Stimulated activated CD8-positive, alpha-beta memory T cell treated with anti-CD3 and anti-CD28 coated beads, Interleukin-7, amount 100 ng/mL, for 4 hours (primary cell): ENCODE results near the gene ENTREP1.

Experiments used
- DNase-seq, 2 donors: peaks; one replicate each; pipeline ENCODE4 v3.0.0-alpha.2; 2020; ENCODE audit warnings: low read depth in 2 of 2

The ENTREP1 gene

DNA sequence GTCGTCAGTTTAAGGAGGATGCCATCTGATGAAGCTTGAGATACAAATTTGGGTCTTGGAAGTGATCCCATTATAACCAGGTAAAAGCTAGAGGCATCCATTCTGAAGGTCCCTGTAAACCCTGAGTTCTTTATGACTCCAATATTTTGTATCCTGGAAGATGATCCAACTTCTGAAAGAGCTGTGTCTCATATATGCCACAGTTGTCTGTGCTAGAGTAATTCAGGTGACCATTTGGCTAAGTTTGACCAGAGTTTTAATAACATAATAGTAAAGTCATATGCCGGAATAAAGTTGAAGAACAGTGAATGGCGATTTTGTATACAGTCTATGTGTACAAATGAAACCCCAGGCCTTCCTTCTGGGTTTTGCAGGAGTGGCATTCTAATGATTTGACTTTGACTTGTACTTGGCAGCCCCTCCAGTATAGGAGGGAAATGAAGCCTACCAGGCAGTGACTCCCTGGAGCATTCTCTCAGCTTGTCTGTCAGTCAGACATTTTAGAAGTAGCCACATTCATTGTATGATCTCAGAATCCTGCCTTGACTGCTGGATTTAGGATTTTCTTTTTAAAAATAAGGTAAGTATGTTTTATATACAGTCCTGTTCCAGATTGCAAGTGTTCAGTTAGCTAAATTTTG lies 39.6 kb downstream of the ENTREP1 start:
- no peak for DNase-seq

DNA sequence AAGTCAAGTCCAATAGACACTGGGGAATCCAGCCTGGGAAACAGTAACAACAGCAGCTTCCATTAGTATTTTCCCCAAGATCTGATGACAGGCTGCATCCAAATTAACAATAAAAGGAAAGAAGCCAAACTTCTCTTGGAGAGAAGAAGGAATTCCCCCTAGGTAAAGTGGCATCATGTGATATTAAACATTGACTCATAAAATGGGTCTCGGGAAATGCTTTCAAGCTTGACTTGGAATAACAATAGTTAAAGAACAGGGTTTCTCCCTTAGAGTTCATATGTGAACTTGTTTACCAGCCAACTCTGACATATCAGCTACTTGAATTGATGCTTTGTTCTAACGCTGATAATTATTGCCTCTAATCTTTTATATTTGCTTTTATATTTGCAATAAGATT lies 45.4 kb downstream of the ENTREP1 start:
- no peak for DNase-seq

GRCh38 chr9:69371001-69371400 lies 46.0 kb downstream of the ENTREP1 start:
- no peak for DNase-seq

DNA sequence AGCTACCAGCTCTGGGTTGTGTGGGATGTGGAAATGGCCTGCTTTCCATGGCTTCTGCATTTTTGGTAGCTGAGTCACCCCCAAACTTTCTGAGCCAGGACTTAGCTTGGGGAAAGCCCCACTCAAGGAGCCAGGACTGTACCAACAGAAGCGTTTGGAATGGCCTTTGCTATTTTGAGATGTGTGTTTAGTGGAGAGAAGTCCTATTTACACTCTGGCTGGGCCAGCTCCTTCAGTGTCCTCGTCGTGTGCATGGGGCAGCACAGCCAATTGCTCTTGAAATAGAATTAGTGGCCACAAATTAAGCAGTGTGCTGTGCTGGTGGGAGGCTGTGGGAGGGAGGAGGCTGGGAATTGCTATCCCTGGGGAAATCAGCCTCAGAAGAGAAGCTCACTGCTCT lies 51.6 kb downstream of the ENTREP1 start:
- no peak for DNase-seq

DNA sequence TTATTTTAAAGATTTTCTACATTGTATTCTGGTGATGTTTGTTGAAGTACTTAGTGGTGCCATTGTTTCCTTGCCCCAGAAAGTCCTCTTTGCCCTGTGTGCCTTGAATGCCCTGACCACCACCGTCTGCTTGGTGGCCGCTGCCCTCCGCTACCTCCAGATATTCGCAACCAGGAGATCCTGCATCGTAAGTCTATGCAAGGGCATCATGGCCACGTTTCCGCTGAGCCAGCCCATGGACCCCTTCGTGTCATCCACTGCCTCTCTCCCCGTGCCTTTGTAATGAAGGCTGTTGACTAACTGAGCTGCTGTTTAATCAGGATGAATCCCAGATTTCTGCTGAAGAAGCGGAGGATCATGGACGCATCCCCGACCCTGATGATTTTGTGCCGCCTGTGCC lies 52.3 kb downstream of the ENTREP1 start:
- DNase-seq = no peak

- no peak for DNase-seq
Measured at GRCh38 chr9:69377981-69378380, 53.0 kb downstream of the ENTREP1 start.

- no peak for DNase-seq
Measured at GRCh38 chr9:69379270-69379982, 54.4 kb downstream of the ENTREP1 start.

- DNase-seq = no peak
Measured at GRCh38 chr9:69380301-69380700, 55.3 kb downstream of the ENTREP1 start.

GRCh38 chr9:69380811-69381210 lies 55.8 kb downstream of the ENTREP1 start:
- DNase-seq = no peak

DNA sequence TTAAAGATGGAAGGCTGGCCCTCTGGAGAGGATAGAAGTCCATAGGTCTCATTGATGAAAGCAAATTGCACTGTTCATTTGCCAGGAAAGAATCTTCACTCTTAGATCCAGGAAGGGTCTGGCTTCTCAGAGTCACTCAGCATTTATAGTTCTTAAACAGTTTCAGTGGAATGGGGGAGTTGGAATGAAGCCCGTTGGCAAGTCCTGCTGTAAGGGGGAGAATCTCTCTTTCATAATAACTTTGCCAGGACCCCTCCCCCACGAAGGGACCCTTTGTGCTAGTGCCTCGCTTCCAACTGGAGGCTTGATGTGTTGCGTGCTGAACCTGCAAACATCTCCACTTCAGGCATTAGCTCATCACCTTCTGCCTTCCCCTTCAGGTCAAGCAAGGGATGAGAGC lies 57.1 kb downstream of the ENTREP1 start:
- no peak for DNase-seq

- no peak for DNase-seq
Measured at GRCh38 chr9:69385581-69386033, 60.6 kb downstream of the ENTREP1 start.

- no peak for DNase-seq
Measured at GRCh38 chr9:69386651-69387050, 61.6 kb downstream of the ENTREP1 start.

GRCh38 chr9:69388596-69388995 lies 63.6 kb downstream of the ENTREP1 start:
- DNase-seq = no peak

GRCh38 chr9:69389437-69389995 lies 64.5 kb downstream of the ENTREP1 start:
- DNase-seq = no peak

DNA sequence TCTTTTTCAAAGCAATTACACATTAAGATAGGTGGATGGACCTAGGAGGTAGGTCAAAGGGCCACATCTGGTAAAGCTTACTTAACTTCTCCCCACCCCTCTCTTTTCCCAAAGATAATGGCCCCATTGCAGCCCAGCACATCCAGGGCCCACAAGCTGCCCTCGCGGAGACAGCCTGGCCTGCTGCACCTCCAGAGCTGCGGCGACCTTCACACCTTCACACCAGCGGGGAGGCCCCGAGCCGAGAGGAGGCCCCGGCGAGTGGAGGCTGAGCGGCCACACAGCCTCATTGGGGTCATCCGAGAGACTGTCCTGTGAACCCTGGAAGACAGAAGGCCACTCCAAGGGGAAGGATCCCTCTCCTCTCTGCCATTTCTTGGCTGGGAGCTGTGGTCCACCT lies 66.5 kb downstream of the ENTREP1 start:
- DNase-seq = no peak

GRCh38 chr9:69391946-69392345 lies 66.9 kb downstream of the ENTREP1 start:
- DNase-seq = no peak

DNA sequence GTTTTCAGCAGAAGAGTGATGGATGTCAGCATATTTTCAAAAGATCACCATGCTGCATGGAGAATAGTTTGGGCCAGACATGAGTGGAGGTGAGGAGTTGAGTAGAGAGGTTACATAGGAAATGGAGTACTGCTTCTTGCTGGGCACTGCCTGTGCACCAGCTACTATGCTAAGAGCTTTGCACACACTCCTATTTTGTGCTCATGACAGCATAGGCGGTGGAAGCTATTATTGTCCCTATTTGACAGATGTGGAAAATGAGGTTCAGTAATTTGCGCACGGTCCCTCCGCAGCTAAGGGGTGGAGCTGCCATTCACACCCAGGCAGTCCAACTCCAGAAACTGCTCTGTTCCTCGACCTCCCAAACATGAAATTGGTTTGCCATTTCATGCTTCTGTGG lies 67.8 kb downstream of the ENTREP1 start:
- DNase-seq = no peak

DNA sequence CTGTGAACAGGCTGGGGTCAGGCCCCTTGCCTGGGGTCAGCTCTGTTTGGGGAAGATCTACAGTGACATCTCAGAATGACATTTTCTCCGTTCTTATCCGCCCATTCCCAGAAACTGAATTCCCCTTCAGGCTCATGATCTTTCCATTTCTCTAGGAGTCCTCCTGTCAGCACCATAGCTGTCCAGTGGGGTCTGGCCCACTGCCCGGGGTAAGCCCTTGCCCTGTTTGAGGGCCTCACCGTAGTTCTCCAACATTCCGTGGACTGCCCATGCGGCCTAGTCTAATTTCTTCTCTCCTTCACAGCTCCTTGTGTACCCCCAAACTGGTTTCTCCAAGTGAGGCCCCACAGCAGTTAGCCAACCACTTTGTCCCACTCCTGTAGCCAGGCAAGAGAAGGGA lies 68.4 kb downstream of the ENTREP1 start:
- no peak for DNase-seq

- DNase-seq = no peak
Measured at GRCh38 chr9:69395718-69396117, 70.7 kb downstream of the ENTREP1 start.

DNA sequence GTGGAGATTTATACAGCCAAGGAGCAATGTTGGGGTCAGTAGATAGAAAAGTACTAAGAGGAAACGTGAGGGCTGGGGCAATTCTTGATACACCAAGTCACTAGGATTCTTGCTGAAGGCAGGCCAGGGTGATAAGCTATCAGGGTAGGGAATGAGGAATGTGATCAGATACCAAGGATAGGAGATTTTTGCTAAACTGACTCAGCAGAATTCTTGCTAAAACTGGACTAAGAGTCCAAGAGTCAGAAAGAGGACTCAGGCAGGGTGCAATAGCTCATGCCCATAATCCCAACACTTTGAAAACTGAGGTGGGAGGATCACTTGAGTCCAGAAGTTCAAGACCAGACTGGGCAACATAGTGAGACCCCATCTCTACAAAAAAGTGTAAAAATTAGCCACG lies 71.7 kb downstream of the ENTREP1 start:
- no peak for DNase-seq

DNA sequence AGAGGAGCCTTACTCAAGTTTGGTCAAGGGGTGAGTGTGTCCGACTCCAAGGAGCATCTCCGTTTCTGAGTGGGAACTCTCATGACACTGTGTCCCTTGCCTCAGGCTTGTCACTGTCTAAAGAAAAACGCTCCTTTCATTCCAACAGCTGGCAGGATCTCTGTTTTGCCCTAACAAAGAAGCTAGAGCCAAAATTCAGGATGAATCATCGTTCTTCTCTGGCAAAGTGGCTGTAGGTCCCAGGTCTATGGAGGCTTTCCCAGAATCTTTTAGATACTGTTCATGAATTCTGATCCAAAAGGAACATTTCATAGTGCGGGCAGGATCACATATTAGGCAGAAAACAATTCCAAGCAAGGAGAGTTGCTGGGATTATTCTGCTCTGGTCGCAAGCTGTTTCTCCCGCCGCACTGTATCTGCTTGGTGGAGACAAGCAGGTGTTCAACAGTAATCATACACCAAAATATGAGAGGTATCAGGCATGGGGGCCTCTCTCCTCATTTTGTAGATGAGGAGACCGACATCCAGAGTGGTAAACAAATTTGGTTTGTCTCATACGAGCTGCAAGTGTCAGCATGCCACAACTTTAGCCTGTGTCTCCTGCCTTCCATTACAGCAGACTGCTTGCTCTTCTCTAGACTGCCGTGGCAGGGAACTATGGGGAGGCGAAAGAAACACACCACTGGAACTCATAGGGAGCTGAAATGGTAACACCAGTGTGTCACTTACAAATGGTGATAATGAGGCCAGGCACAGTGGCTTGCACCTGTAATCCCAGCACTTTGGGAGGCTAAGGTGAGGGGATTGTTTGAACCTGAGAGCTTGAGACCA lies 72.6 kb downstream of the ENTREP1 start:
- DNase-seq = no peak

DNA sequence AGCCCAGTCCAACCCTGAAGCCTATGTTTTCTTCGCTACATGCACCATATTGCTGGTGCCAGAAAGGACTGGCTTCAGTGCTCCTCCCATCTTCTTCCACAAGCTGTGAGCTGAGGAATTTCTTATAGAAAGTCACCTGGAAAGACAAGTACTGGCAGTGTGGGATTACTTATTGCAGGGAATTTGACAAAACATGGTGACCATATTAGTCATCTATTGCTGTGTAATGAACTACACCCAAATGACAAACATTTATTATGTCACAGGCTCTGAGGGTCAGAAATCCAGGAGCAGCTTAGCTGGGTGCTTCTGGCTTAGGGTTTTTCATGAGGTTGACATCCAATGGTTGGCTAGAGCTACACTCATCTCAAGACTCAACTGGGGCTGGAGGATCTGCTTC lies 75.5 kb downstream of the ENTREP1 start:
- no peak for DNase-seq
